Measurements from ENCODE around the gene FRYL.
"Not testable (repeated sequence)": the region's sequence is repeated elsewhere in the genome, so short reads cannot be mapped to it uniquely, and the experiment has no call there.

Gene FRYL

DNA sequence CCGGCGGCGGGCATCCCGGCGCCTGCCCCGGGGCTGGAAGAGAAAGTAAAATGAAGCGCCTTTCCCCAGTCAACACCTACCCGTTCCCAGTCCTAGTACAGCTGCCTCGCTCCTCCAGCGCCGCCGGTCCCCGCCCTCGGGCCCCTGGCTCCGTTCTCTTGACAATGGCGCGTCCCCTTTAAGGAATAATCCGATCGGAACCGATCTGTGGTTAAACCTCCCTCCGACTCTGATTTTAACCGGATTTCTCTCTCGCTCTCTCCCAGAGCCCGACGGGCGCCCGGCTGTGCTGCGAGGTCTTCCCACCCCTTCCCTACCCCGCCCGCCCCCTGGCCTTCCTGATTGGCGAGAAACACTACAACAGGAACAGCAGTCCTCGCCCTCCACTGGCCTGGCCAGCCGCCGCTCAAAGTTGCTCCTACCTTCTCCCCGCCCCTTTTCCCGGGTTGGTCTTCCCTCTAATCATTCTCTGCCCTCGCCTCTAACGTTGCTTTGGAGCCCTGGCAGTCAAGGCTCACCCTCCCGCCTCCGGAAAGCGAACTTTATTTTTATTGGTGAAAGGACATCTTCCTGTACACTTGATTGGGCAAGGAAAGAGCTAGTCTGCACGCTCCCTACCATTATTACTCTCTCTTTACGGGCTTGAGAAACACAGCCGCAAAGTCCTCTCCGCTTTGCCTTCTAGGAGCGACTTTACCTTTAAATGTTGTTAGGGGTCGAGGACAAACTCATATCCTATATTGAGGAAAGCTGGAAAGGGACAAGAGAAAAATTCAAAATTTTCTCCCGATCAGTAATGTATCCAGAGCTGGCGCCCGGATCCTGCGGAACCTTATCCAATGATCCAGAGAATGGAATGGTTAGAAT, at the start of gene FRYL:
Gene FRYL, minus strand, starts transcription at position 282 of the 867 bp plus-strand sequence. CDS start 145,869 bp downstream, outside the sequence.
- TF ChIP-seq, protein P1, sequence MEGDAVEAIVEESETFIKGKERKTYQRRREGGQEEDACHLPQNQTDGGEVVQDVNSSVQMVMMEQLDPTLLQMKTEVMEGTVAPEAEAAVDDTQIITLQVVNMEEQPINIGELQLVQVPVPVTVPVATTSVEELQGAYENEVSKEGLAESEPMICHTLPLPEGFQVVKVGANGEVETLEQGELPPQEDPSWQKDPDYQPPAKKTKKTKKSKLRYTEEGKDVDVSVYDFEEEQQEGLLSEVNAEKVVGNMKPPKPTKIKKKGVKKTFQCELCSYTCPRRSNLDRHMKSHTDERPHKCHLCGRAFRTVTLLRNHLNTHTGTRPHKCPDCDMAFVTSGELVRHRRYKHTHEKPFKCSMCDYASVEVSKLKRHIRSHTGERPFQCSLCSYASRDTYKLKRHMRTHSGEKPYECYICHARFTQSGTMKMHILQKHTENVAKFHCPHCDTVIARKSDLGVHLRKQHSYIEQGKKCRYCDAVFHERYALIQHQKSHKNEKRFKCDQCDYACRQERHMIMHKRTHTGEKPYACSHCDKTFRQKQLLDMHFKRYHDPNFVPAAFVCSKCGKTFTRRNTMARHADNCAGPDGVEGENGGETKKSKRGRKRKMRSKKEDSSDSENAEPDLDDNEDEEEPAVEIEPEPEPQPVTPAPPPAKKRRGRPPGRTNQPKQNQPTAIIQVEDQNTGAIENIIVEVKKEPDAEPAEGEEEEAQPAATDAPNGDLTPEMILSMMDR (conservative IDR thresholded peaks at IDR 0.05; ENCODE audit: low read length): no peak
- H3K4me3 ChIP-seq (ENCODE audit: low read length): peak within 1 kb of the TSS; percentile 85

DNA sequence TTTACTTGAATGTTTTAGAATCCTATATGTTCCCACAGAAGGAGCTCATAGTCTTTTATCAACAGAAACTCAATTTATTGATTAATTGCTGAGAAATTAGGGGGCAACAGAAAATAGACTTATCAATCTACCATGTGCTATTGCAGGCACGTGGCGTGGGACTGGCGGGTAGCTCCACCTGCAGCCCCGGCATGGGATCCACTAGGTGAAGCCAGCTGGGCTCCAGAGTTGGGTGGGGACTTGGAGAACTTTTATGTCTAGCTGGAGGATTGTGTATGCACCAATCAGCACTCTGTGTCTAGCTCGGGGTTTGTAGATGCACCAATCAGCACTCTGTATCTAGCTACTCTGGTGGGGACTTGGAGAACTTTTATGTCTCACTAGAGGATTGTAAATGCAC, 47.5 kb upstream of the FRYL start:
- TF ChIP-seq, protein P1 (conservative IDR thresholded peaks at IDR 0.05; ENCODE audit: low read length): no peak
- no peak for DNase-seq (ENCODE audit: low read depth)
- H3K4me3 ChIP-seq (ENCODE audit: low read length): no peak overlapping the region

More for the DNA sequence above, at the start of gene FRYL:
- DNase-seq (ENCODE audit: low read depth): peak; percentile 100

DNA sequence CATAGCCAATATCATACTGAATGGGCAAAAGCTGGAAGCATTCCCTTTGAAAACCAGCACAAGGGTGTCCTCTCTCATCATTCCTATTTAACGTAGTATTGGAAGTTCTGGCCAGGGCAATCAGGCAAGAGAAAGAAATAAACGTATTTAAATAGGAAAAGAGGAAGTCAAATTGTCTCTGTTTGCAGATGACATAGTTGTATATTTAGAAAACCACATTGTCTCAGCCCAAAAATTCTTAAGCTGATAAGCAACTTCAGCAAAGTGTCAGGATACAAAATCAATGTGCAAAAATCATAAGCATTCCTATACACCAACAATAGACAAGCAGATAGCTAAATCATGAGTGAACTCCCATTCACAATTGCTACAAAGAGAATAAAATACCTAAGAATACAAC, 41.4 kb upstream of the FRYL start:
- not testable (repeated sequence) for H3K4me3 ChIP-seq (ENCODE audit: low read length); DNase-seq (ENCODE audit: low read depth)

DNA sequence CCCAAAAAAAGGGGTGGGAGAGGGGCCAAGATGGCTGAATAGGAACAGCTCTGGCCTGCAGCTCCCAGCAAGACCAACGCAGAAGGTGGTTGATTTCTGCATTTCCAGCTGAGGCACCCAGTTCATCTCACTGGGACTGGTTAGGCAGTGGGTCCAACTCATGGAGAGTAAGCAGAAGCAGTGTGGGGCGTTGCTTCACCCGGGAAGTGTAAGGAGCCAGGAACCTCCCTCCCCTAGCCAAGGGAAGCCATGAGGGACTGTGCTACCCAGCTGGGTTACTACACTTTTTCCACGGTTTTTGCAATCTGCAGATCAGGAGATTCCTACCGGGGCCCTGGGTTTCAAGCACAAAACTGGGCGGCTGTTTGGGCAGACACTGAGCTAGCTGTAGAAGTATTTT, 36.9 kb upstream of the FRYL start:
- TF ChIP-seq, protein P1 (conservative IDR thresholded peaks at IDR 0.05; ENCODE audit: low read length): no peak
- no peak overlapping the region for H3K4me3 ChIP-seq (ENCODE audit: low read length)
- no peak for DNase-seq (ENCODE audit: low read depth)

DNA sequence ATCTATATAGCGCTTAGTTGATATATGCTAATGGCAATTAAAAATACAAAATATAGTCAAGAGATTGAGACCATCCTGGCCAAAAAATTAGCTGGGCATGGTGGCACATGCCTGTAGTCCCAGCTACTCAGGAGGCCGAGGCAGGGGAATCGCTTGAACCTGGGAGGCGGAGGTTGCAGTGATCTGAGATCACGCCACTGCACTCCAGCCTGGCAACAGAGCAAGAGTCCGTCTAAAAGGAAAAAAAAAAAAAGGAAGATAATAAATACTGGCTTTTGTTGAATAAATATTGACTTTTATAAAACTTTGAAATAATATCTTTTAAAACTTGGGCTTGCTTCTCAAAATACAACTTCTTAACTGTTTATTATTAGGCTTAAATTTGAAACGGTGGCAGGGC, 36.2 kb upstream of the FRYL start:
- not testable (repeated sequence) for DNase-seq (ENCODE audit: low read depth); H3K4me3 ChIP-seq (ENCODE audit: low read length)

DNA sequence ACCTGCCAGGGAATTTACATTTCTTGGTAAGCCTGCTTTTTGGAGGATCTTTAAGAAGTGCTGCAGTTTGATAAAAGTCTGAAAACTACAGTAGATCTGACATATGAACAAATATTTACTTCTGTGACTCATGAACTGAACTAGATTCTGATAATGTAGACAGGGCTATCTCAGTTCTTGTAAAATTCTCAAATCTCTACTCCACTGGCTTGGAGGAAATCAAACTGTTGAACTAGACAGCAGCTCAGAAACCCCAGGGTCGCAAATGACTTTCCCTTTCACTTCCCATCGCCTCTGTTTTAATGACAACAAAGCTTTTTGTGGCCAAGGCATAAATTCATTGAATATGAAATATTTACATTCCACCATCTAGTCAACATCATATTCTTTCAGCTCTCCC, 35.4 kb upstream of the FRYL start:
- DNase-seq (ENCODE audit: low read depth): no peak
- no peak overlapping the region for H3K4me3 ChIP-seq (ENCODE audit: low read length)
- TF ChIP-seq, protein P1 (conservative IDR thresholded peaks at IDR 0.05; ENCODE audit: low read length): no peak

DNA sequence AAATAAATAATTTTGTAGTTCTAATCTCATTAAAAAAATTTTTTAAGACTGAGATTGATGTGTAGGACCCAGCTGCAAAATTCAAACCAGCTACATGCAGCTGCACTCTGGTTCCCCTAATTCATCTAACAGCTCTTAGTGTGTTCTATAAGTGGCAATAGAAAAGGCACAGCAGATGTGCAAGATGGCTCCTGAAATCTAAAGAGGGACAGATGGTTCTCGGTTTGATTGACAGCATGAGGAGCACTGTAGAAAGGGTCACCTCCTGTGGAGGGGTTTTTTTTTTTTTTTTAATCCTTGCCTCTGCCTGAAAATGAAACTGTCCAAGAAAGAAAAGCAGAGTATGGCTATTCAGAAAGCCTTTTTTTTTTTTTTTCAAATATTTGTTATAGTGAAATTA, 33.9 kb upstream of the FRYL start:
- H3K4me3 ChIP-seq (ENCODE audit: low read length): no peak overlapping the region
- no peak for DNase-seq (ENCODE audit: low read depth)
- TF ChIP-seq, protein P1 (conservative IDR thresholded peaks at IDR 0.05; ENCODE audit: low read length): no peak

DNA sequence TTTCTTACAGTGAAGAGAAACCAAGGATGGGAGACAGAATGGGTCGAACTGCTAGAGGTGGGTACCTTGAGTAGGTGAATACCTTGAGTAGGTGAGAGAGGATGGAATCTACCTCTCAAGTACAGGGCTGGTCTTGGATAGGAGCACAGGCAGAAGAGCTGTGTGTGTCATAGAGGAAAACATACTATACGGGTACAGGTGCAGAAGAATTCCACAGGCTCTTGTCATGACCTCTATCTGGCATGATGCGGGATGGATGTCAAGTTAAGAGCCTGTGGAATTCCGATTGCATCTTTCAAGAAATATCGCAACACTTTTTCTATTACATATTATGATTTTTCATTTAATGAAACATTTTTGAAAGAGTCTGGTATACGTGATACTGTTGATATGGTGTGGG, 32.8 kb upstream of the FRYL start:
- TF ChIP-seq, protein P1 (conservative IDR thresholded peaks at IDR 0.05; ENCODE audit: low read length): no peak
- DNase-seq (ENCODE audit: low read depth): no peak

More for the DNA sequence above, 32.8 kb upstream of the FRYL start:
- no peak overlapping the region for H3K4me3 ChIP-seq (ENCODE audit: low read length)
